OCI-LY3 (cell line): Measurements from ENCODE around the gene PPP2R5C.

Source experiments
- EZH2phosphoT487 ChIP-seq: fragments of 200-600 bp; shearing (Covaris generic); IDR thresholded peaks from 2 replicates; pipeline ENCODE4 v1.6.1; 2018; ENCODE audit warnings: antibody characterized with exemption, mixed run types, low read depth
- TF ChIP-seq, protein P1 (sequence below): fragments of 200-600, 300-600 bp; sonication (generic); IDR thresholded peaks from 2 replicates; pipeline ENCODE4 v1.5.1; 2014; ENCODE audit warnings: antibody characterized with exemption, low read length, low read depth

DNA sequence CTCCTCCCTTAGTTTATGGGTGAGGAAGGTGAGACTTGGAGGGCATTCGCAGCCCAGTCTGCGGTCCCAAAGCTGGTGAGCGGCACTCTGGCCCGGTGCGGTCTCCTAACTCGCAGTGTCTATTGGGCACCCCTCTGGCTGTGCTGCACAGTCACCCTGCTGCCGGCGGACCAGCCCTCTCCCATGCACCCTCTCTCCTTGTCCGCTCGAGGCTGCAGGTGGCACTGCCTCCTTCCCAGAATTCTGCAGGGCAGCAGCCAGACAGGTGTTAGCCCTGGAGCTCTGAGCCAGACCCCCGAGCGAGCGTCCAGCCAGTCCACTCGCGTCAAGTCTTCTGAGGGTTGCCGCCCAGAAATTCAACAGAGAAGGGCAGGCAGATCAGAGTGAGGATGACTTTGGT is 146.1 kb downstream of the PPP2R5C start:
- TF ChIP-seq, protein P1, sequence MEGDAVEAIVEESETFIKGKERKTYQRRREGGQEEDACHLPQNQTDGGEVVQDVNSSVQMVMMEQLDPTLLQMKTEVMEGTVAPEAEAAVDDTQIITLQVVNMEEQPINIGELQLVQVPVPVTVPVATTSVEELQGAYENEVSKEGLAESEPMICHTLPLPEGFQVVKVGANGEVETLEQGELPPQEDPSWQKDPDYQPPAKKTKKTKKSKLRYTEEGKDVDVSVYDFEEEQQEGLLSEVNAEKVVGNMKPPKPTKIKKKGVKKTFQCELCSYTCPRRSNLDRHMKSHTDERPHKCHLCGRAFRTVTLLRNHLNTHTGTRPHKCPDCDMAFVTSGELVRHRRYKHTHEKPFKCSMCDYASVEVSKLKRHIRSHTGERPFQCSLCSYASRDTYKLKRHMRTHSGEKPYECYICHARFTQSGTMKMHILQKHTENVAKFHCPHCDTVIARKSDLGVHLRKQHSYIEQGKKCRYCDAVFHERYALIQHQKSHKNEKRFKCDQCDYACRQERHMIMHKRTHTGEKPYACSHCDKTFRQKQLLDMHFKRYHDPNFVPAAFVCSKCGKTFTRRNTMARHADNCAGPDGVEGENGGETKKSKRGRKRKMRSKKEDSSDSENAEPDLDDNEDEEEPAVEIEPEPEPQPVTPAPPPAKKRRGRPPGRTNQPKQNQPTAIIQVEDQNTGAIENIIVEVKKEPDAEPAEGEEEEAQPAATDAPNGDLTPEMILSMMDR: no peak
- TF ChIP-seq EZH2phosphoT487: no peak
